SK-N-SH treated with all-trans-retinoic acid at 6 μM for 48 hours (cell line): Measurements from ENCODE around the gene ALK.

Experiments used
- ATAC-seq: fragments of 200-7000 bp; cut with Tn5 transposase; 3 replicates; pipeline ENCODE4 v1.9.1; 2020; ENCODE audit warnings: mild to moderate bottlenecking, moderate library complexity
- ARNTL ChIP-seq: fragments of 450-650 bp; formaldehyde crosslinking; IDR thresholded peaks from 2 replicates; pipeline ENCODE4 v1.5.0; 2020; ENCODE audit warnings: low read depth, mild to moderate bottlenecking, moderate library complexity, borderline replicate concordance
- BACH2 ChIP-seq: fragments of 250-450 bp; sonication (Bioruptor Pico); IDR thresholded peaks from 2 replicates; pipeline ENCODE4 v1.9.0; 2021; ENCODE audit warnings: mild to moderate bottlenecking, borderline replicate concordance
- CSDC2 ChIP-seq: fragments of 250-450 bp; sonication (Bioruptor Pico); IDR thresholded peaks from 2 replicates; pipeline ENCODE4 v1.5.0; 2020; ENCODE audit warnings: mild to moderate bottlenecking, moderate library complexity
- ESRRG ChIP-seq: fragments of 250-450 bp; sonication (Bioruptor Pico); IDR thresholded peaks from 2 replicates; pipeline ENCODE4 v1.6.1; 2021; ENCODE audit warnings: mild to moderate bottlenecking
- GLIS3 ChIP-seq: fragments of 250-450 bp; sonication (Bioruptor Pico); IDR thresholded peaks from 2 replicates; pipeline ENCODE4 v1.5.0; 2020; ENCODE audit warnings: mild to moderate bottlenecking, moderate library complexity
- ISL1 ChIP-seq: fragments of 250-450 bp; sonication (Bioruptor Pico); IDR thresholded peaks from 2 replicates; pipeline ENCODE4 v2.1.2; 2022; ENCODE audit warnings: mild to moderate bottlenecking, moderate library complexity
- OSR1 ChIP-seq: fragments of 250-450 bp; sonication (Bioruptor Pico); IDR thresholded peaks from 2 replicates; pipeline ENCODE4 v1.8.0; 2022; ENCODE audit warnings: moderate library complexity, mild to moderate bottlenecking, inconsistent platforms
- PPARA ChIP-seq: fragments of 250-450 bp; sonication (Bioruptor Pico); IDR thresholded peaks from 2 replicates; pipeline ENCODE4 v1.5.0; 2020; ENCODE audit warnings: mild to moderate bottlenecking, borderline replicate concordance
- RARB ChIP-seq: fragments of 250-450 bp; sonication (Bioruptor Pico); IDR thresholded peaks from 2 replicates; pipeline ENCODE4 v1.8.0; 2021; ENCODE audit warnings: mild to moderate bottlenecking, moderate library complexity
- SNAI2 ChIP-seq: fragments of 250-450 bp; sonication (Bioruptor Pico); IDR thresholded peaks from 2 replicates; pipeline ENCODE4 v1.5.0; 2020; ENCODE audit warnings: mild to moderate bottlenecking, moderate library complexity
- TCF4 ChIP-seq: fragments of 250-450 bp; sonication (Bioruptor Pico); IDR thresholded peaks from 2 replicates; pipeline ENCODE4 v1.8.0; 2021; ENCODE audit warnings: mild to moderate bottlenecking, moderate library complexity, borderline replicate concordance
- TOX ChIP-seq: fragments of 250-450 bp; sonication (Bioruptor Pico); IDR thresholded peaks from 2 replicates; pipeline ENCODE4 v1.8.0; 2021; ENCODE audit warnings: mild to moderate bottlenecking, moderate library complexity, borderline replicate concordance
- ZC3H10 ChIP-seq: fragments of 250-450 bp; sonication (Bioruptor Pico); IDR thresholded peaks from 2 replicates; pipeline ENCODE4 v1.5.1; 2021; ENCODE audit warnings: mild to moderate bottlenecking, moderate library complexity
- ZFP3 ChIP-seq: fragments of 250-450 bp; sonication (Bioruptor Pico); IDR thresholded peaks from 2 replicates; pipeline ENCODE4 v1.5.0; 2020; ENCODE audit warnings: mild to moderate bottlenecking, moderate library complexity
- ZFP30 ChIP-seq: fragments of 450-650 bp; formaldehyde crosslinking; IDR thresholded peaks from 2 replicates; pipeline ENCODE4 v1.5.0; 2022; ENCODE audit warnings: mild to moderate bottlenecking, moderate library complexity
- ZNF565 ChIP-seq: fragments of 450-650 bp; formaldehyde crosslinking; conservative IDR thresholded peaks from 2 replicates; pipeline ENCODE4 v1.5.0; 2020; ENCODE audit warnings: low read depth, mild to moderate bottlenecking, moderate library complexity
- ZNF70 ChIP-seq: fragments of 450-650 bp; formaldehyde crosslinking; IDR thresholded peaks from 2 replicates; pipeline ENCODE4 v1.5.0; 2020; ENCODE audit warnings: mild to moderate bottlenecking, moderate library complexity
- ZNF8 ChIP-seq: fragments of 450-650 bp; formaldehyde crosslinking; IDR thresholded peaks from 2 replicates; pipeline ENCODE4 v1.5.0; 2020; ENCODE audit warnings: mild to moderate bottlenecking, moderate library complexity
- TF ChIP-seq, protein P1 (sequence below): fragments of 250-450 bp; sonication (Bioruptor Pico); IDR thresholded peaks from 2 replicates; pipeline ENCODE4 v1.8.0; 2020; ENCODE audit warnings: mild to moderate bottlenecking, moderate library complexity, borderline replicate concordance
- TF ChIP-seq, protein P2 (sequence below): fragments of 250-450 bp; sonication (Bioruptor Pico); IDR thresholded peaks from 2 replicates; pipeline ENCODE4 v1.5.1; 2020; ENCODE audit warnings: low read depth, mild to moderate bottlenecking, moderate library complexity
- TF ChIP-seq, protein P3 (sequence below): fragments of 250-450 bp; sonication (Bioruptor Pico); IDR thresholded peaks from 2 replicates; pipeline ENCODE4 v1.8.0; 2021; ENCODE audit warnings: low read depth, mild to moderate bottlenecking, moderate library complexity, borderline replicate concordance
- TF ChIP-seq, protein P4 (sequence below): fragments of 250-450 bp; sonication (Bioruptor Pico); IDR thresholded peaks from 2 replicates; pipeline ENCODE4 v1.5.1; 2021; ENCODE audit warnings: mild to moderate bottlenecking, moderate library complexity

Gene ALK

DNA sequence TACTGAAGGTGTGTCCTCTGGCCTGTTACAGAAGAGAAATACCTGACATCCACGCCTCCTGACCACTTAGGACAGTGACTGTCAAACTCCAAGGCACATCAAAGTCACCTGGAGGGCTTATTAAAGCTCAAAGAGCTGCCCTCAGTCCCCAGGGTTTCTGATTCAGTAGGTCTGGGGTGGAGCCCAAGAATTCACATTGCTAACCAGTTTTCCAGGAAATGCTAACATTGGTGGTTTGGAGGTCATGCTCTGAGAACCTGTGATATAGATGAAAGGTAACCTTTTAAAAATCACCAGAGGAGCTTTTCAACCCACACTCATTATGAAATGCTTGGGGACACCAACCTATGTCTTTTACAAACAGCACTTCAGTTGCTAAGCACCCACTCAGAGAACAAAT lies 172.3 kb downstream of the ALK start:
- TF ChIP-seq GLIS3 (CRISPR knock-in tag) (no peak), ARNTL (CRISPR knock-in tag) (no peak), ZFP3 (CRISPR knock-in tag) (no peak), RARB (CRISPR knock-in tag) (no peak), TCF4 (no peak), ZNF70 (CRISPR knock-in tag) (no peak)
- TF ChIP-seq, protein P1, sequence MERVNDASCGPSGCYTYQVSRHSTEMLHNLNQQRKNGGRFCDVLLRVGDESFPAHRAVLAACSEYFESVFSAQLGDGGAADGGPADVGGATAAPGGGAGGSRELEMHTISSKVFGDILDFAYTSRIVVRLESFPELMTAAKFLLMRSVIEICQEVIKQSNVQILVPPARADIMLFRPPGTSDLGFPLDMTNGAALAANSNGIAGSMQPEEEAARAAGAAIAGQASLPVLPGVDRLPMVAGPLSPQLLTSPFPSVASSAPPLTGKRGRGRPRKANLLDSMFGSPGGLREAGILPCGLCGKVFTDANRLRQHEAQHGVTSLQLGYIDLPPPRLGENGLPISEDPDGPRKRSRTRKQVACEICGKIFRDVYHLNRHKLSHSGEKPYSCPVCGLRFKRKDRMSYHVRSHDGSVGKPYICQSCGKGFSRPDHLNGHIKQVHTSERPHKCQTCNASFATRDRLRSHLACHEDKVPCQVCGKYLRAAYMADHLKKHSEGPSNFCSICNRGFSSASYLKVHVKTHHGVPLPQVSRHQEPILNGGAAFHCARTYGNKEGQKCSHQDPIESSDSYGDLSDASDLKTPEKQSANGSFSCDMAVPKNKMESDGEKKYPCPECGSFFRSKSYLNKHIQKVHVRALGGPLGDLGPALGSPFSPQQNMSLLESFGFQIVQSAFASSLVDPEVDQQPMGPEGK, result no peak
- TF ChIP-seq, all 23 proteins: peak for 0
- no peak for ATAC-seq

DNA sequence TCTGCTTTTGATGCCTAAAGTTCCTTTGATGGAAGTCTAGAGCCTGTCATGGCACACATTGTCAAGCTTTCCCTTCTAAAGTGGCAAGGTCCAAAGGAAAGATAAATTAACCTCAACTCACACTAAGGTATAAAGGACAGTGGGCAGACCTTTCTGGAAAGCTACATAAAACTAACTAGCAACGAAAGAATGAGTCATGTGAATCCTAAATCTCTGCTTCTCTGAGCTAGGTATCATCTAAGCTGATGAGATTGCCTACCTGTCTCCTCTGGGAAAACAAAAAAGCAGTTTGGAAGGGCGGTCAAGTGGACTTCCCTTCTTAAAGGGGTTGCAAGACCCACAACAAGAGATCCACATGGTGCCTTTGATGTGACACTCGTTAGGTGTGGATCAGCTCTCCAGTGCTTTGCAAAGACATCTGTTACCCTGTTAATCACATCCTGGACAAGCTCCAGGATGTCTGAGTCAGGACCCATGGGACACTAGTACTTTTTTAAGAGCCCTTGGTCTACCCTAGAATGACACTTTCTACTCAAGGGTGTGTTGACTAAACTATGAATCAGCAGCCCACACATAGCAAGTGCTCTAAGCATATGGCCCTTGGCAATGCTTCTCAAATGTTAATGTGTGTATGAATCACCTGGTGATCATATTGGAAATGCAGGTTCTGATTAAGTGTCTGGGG lies 173.5 kb downstream of the ALK start:
- TF ChIP-seq, protein P1, result peak; percentile 25; the same call in 1 of the 2 replicates
- no peak for TF ChIP-seq OSR1 (CRISPR knock-in tag)
- no peak for TF ChIP-seq GLIS3 (CRISPR knock-in tag)
- TF ChIP-seq ESRRG, result no peak
- no peak for TF ChIP-seq ZC3H10 (CRISPR knock-in tag)
- TF ChIP-seq ZFP3 (CRISPR knock-in tag), result 0 out of 2 replicates have a peak, but pooled peaks have one; percentile 42
- no peak for TF ChIP-seq ZNF565 (CRISPR knock-in tag)
- TF ChIP-seq BACH2 (CRISPR knock-in tag), result no peak
- no peak for TF ChIP-seq CSDC2
- no peak for TF ChIP-seq SNAI2 (CRISPR knock-in tag)
- TF ChIP-seq TOX (CRISPR knock-in tag), result no peak
- TF ChIP-seq TCF4, result no peak
- TF ChIP-seq ISL1 (CRISPR knock-in tag), result peak; percentile 55
- ATAC-seq, result peak; percentile 56; the same call in 2 of the 3 replicates

DNA sequence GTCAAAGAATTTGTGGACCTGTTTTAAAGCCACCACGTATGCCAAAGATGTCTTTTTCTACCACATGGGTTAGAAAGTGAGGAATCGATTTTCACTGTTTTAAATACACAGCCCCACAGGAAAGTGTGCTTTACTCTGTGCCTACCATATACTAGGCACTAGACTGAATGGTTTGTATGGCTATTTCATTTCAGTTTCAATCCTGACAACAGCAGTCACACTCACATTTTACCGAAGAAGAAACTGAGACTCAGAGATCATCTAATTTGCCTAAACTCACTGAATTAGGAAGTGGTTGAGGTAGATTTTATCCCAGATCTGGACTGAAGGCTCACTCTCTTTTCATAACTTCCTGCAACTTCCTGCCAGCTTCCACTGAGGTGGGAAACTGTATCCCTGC lies 176.4 kb downstream of the ALK start:
- TF ChIP-seq, protein P2, sequence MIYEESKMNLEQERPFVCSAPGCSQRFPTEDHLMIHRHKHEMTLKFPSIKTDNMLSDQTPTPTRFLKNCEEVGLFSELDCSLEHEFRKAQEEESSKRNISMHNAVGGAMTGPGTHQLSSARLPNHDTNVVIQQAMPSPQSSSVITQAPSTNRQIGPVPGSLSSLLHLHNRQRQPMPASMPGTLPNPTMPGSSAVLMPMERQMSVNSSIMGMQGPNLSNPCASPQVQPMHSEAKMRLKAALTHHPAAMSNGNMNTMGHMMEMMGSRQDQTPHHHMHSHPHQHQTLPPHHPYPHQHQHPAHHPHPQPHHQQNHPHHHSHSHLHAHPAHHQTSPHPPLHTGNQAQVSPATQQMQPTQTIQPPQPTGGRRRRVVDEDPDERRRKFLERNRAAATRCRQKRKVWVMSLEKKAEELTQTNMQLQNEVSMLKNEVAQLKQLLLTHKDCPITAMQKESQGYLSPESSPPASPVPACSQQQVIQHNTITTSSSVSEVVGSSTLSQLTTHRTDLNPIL (CRISPR knock-in tag), result no peak
- TF ChIP-seq OSR1 (CRISPR knock-in tag) (no peak), CSDC2 (no peak), ARNTL (CRISPR knock-in tag) (no peak), SNAI2 (CRISPR knock-in tag) (no peak), ZNF565 (CRISPR knock-in tag) (no peak), TOX (CRISPR knock-in tag) (no peak), ZFP3 (CRISPR knock-in tag) (no peak), ZC3H10 (CRISPR knock-in tag) (no peak), PPARA (CRISPR knock-in tag) (no peak), ZNF70 (CRISPR knock-in tag) (no peak), ZFP30 (CRISPR knock-in tag) (no peak), RARB (CRISPR knock-in tag) (no peak), BACH2 (CRISPR knock-in tag) (no peak), ZNF8 (CRISPR knock-in tag) (no peak), ISL1 (CRISPR knock-in tag) (no peak)
- TF ChIP-seq, protein P3, sequence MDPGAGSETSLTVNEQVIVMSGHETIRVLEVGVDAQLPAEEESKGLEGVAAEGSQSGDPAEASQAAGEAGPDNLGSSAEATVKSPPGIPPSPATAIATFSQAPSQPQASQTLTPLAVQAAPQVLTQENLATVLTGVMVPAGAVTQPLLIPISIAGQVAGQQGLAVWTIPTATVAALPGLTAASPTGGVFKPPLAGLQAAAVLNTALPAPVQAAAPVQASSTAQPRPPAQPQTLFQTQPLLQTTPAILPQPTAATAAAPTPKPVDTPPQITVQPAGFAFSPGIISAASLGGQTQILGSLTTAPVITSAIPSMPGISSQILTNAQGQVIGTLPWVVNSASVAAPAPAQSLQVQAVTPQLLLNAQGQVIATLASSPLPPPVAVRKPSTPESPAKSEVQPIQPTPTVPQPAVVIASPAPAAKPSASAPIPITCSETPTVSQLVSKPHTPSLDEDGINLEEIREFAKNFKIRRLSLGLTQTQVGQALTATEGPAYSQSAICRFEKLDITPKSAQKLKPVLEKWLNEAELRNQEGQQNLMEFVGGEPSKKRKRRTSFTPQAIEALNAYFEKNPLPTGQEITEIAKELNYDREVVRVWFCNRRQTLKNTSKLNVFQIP, result no peak
- ATAC-seq, result no peak

DNA sequence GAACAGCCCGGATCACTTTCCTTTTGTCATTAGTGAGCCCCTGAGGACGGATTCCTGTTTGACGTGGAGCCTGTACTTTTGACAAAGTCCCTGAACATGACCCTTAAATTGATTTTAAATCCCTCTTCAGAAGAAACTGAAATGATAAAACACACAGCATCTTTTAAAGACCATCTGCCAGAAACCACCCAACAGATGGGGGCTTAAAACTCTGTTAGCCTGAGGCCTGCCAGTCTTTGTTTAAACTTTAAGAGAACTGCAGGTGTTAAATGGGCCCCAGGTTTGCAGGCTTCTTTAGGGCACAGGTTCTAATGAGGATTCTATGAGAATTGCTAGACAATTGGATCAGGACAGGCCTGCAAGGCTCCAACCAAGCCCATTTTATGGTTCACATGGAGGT lies 177.9 kb downstream of the ALK start:
- ATAC-seq, result no peak
- no peak for TF ChIP-seq RARB (CRISPR knock-in tag)
- TF ChIP-seq TOX (CRISPR knock-in tag), result no peak
- no peak for TF ChIP-seq ZNF70 (CRISPR knock-in tag)
- TF ChIP-seq BACH2 (CRISPR knock-in tag), result no peak
- no peak for TF ChIP-seq CSDC2
- TF ChIP-seq, protein P4, sequence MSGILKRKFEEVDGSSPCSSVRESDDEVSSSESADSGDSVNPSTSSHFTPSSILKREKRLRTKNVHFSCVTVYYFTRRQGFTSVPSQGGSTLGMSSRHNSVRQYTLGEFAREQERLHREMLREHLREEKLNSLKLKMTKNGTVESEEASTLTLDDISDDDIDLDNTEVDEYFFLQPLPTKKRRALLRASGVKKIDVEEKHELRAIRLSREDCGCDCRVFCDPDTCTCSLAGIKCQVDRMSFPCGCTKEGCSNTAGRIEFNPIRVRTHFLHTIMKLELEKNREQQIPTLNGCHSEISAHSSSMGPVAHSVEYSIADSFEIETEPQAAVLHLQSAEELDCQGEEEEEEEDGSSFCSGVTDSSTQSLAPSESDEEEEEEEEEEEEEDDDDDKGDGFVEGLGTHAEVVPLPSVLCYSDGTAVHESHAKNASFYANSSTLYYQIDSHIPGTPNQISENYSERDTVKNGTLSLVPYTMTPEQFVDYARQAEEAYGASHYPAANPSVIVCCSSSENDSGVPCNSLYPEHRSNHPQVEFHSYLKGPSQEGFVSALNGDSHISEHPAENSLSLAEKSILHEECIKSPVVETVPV (CRISPR knock-in tag), result no peak
- TF ChIP-seq ISL1 (CRISPR knock-in tag), result no peak
- TF ChIP-seq, protein P2 (CRISPR knock-in tag), result no peak
- no peak for TF ChIP-seq ZFP30 (CRISPR knock-in tag)
- no peak for TF ChIP-seq GLIS3 (CRISPR knock-in tag)
